Spleen (tissue), 11 donors: ENCODE data around the gene SLC39A11. TPM values are rescaled to one million over a fixed set of nuclear protein-coding genes. Genes with fewer than 3 reads are reported as not detected.
"Not testable (repeated sequence)": the region's sequence is repeated elsewhere in the genome, so short reads cannot be mapped to it uniquely, and the experiment has no call there.

Experiments
- DNase-seq: peaks from one replicate; pipeline ENCODE4 v3.0.0-alpha.2; 2020
- H3K27ac ChIP-seq, 8 donors: fragments of 200-600 bp; sonication (generic) in 7 of 8; 1 replicate in 4 of 8; 2 replicates in 4 of 8; pipeline versions ENCODE4 v1.5.0 to v1.8.0; 2016 to 2021; ENCODE audit warnings: inconsistent platforms in 4 of 8, mild to moderate bottlenecking in 4 of 8, moderate library complexity in 1 of 8
- H3K27me3 ChIP-seq, 7 donors: fragments of 200-600 bp; sonication (generic) in 6 of 7; replicated peaks in 1 of 7; 1 replicate in 4 of 7; 2 replicates in 3 of 7; pipeline versions ENCODE4 v1.5.0 to v1.8.0; 2016 to 2021; ENCODE audit warnings: inconsistent platforms in 3 of 7, mild to moderate bottlenecking in 1 of 7
- H3K36me3 ChIP-seq, 6 donors: fragments of 200-600 bp; sonication (generic) in 5 of 6; 1 replicate in 4 of 6; 2 replicates in 2 of 6; pipeline versions ENCODE4 v1.5.0 to v1.8.0; 2016 to 2021; ENCODE audit warnings: inconsistent platforms in 2 of 6
- H3K4me1 ChIP-seq, 6 donors: fragments of 200-600 bp; sonication (generic) in 5 of 6; 1 replicate in 3 of 6; 2 replicates in 3 of 6; pipeline versions ENCODE4 v1.5.0 to v1.8.0; 2016 to 2021; ENCODE audit warnings: inconsistent platforms in 3 of 6
- H3K4me3 ChIP-seq, 8 donors: fragments of 200-600 bp; sonication (generic) in 7 of 8; 1 replicate in 4 of 8; 2 replicates in 4 of 8; pipeline versions ENCODE4 v1.5.0 to v1.8.0; 2016 to 2021; ENCODE audit warnings: inconsistent platforms in 4 of 8, mild to moderate bottlenecking in 4 of 8, moderate library complexity in 2 of 8
- H3K9me3 ChIP-seq, 8 donors: fragments of 200-600 bp; sonication (generic) in 7 of 8; 1 replicate in 4 of 8; 2 replicates in 4 of 8; pipeline versions ENCODE4 v1.5.0 to v1.8.0; 2016 to 2021; ENCODE audit warnings: inconsistent platforms in 4 of 8
- CTCF ChIP-seq, 11 experiments: fragments of 200-600 bp in 7 of 11; fragments of 450-650 bp in 4 of 11; sonication (generic) in 4 of 11; IDR thresholded peaks in 8 of 11; conservative IDR thresholded peaks in 3 of 11; 1 replicate in 7 of 11; 2 replicates in 4 of 11; pipeline versions ENCODE4 v1.4.0 to v1.8.0; 2016 to 2021; ENCODE audit warnings: antibody characterized with exemption in 11 of 11, inconsistent platforms in 4 of 11, mild to moderate bottlenecking in 1 of 11
- POLR2A ChIP-seq, 3 donors: fragments of 450-650 bp; IDR thresholded peaks; one replicate each; pipeline ENCODE4 v1.5.1; 2017; ENCODE audit warnings: antibody characterized with exemption in 3 of 3, mild to moderate bottlenecking in 1 of 3
- POLR2AphosphoS5 ChIP-seq, 3 donors: sonication (generic); formaldehyde crosslinking; IDR thresholded peaks; one replicate each; pipeline ENCODE4 v1.5.1; 2017; ENCODE audit warnings: antibody characterized with exemption in 3 of 3
- WGBS, 5 donors: extraction: QIAGEN DNeasy Blood & Tissue Kit in 3 of 5; methylation state at CpG; one replicate each; pipeline versions ENCODE4 v1.1.5 to v1.1.7; 2013 to 2018; 5-methylcytosine and 5-hydroxymethylcytosine counted together
- intact Hi-C: fragments of 100-400 bp; cut with DNase I; formaldehyde crosslinking; loops from one replicate; pipeline ENCODE4 v1.15.0; 2023; ENCODE audit warnings: low total_unique reads
- polyA plus RNA-seq, 3 donors: library from polyadenylated mRNA; stranded (reverse); fragments of 200-250 nt; gene quantifications; one replicate each; pipeline ENCODE4 v1.2.1, GENCODE V29; 2013
- total RNA-seq, 7 donors: library from RNA; depleted of rRNA in 3 of 7; stranded (reverse); fragments of >200 nt in 3 of 7; fragmentation: NEBNext Ultra II Directional in 4 of 7; extraction: Animal tissue kit (Norgen Biotek cat#: 25700) in 4 of 7; gene quantifications; one replicate each; pipeline versions ENCODE4 v1.1.0 to v1.2.1, GENCODE V29; 2016 to 2021
- donor health status: healthy with polysubstance abuse.
- donor health status: DM: no; HTN: no; CAD: no; lungs with moderate emphysema.
- donor health status: DM: no; HTN: no; CAD: no.
- donor health status: Bipolar disorder and iron deficiency.
- donor health status: healthy.
- donor health status: DM: no; HTN: no; CAD: no.
- donor health status: DM: yes; HTN: yes; CAD: no.

SLC39A11 gene
- total and polyA plus RNA-seq, 10 donors, result 4.1 to 45.2 (median 27.8) TPM

- WGBS, 5 donors, result 91 to 95% (median 93%) methylated on average over 6 of the region's 6 CpGs
- Histone ChIP-seq H3K27ac (no peak overlapping the region), H3K36me3 (peaks cover 0 to 74% (median 0%) of the 10 kb centered on the region in 6 donors), H3K4me1 (no peaks in the 10 kb centered on the region), H3K9me3 (peaks cover 0 to 6% (median under 1%) of the 10 kb centered on the region in 8 donors), H3K4me3 (no peak overlapping the region), H3K27me3 (no peaks in the 10 kb centered on the region)
- TF ChIP-seq POLR2A (IDR thresholded peaks at IDR 0.05), result no peak
- TF ChIP-seq CTCF (IDR thresholded peaks at IDR 0.05 in 8 of 11, conservative IDR thresholded peaks at IDR 0.05 in 3 of 11), result no peak
- TF ChIP-seq POLR2AphosphoS5 (IDR thresholded peaks at IDR 0.05), result no peak
- no peak for DNase-seq
- intact Hi-C loops, result no loop called here
Observed at GRCh38 chr17:72832306-72832705, 260.2 kb downstream of the SLC39A11 start.

DNA sequence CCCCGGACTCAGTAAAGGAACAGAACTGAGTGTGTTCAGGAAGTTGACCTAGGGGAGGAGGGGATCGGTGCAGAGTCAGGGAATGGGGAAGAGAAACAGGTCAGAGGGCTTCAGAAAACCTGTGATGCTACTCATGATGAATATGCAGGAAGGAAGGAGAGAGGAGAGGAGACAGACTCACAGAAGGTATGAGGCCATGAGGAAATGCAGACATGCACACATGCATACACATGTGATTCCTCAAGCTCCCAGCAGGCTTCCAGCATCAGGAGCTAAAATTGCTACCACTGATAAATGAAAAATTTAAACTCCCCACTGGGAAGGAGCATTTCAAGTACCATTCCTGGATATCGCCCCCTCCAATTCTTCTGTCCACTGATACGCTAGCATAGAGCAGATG lies 262.6 kb downstream of the SLC39A11 start:
- Histone ChIP-seq H3K27ac (no peak overlapping the region), H3K36me3 (peaks cover 0 to 75% (median 3%) of the 10 kb centered on the region in 6 donors), H3K27me3 (no peaks in the 10 kb centered on the region), H3K4me3 (no peak overlapping the region), H3K4me1 (no peaks in the 10 kb centered on the region), H3K9me3 (peaks cover 0 to 30% (median 25%) of the 10 kb centered on the region in 8 donors)
- 74 to 79% (median 76%) methylated on average over 4 of the region's 4 CpGs for WGBS, 5 donors
- no peak for TF ChIP-seq POLR2AphosphoS5 (IDR thresholded peaks at IDR 0.05)
- no peak for TF ChIP-seq POLR2A (IDR thresholded peaks at IDR 0.05)
- no peak for TF ChIP-seq CTCF (IDR thresholded peaks at IDR 0.05 in 8 of 11, conservative IDR thresholded peaks at IDR 0.05 in 3 of 11)
- DNase-seq, result no peak
- intact Hi-C loops, result no loop called here

GRCh38 chr17:72826602-72827001 lies 265.9 kb downstream of the SLC39A11 start:
- intact Hi-C loops, result no loop called here
- 90 to 94% (median 94%) methylated on average over 4 of the region's 4 CpGs for WGBS, 5 donors

GRCh38 chr17:72826059-72826458 lies 266.4 kb downstream of the SLC39A11 start:
- H3K27ac ChIP-seq, H3K4me1 ChIP-seq, H3K27me3 ChIP-seq, DNase-seq, intact Hi-C loops, H3K4me3 ChIP-seq: not testable (repeated sequence)
- WGBS, 5 donors, result 80 to 96% (median 93%) methylated on average over 2 of the region's 2 CpGs
- peaks cover 0 to 77% (median 12%) of the 10 kb centered on the region in 6 donors for H3K36me3 ChIP-seq
- H3K9me3 ChIP-seq, result peaks cover 0 to 40% (median 32%) of the 10 kb centered on the region in 8 donors

More at GRCh38 chr17:72826602-72827001, 265.9 kb downstream of the SLC39A11 start:
- no peaks in the 10 kb centered on the region for H3K27me3 ChIP-seq
- no peak for DNase-seq
- H3K36me3 ChIP-seq, result peaks cover 0 to 80% (median 12%) of the 10 kb centered on the region in 6 donors
- H3K9me3 ChIP-seq, result peaks cover 0 to 40% (median 32%) of the 10 kb centered on the region in 8 donors
- H3K4me3 ChIP-seq, result no peak overlapping the region
- H3K4me1 ChIP-seq, result no peaks in the 10 kb centered on the region
- no peak overlapping the region for H3K27ac ChIP-seq
- TF ChIP-seq CTCF (IDR thresholded peaks at IDR 0.05 in 8 of 11, conservative IDR thresholded peaks at IDR 0.05 in 3 of 11) (no peak), POLR2AphosphoS5 (IDR thresholded peaks at IDR 0.05) (no peak), POLR2A (IDR thresholded peaks at IDR 0.05) (no peak)

- intact Hi-C loops, result no loop called here
- H3K4me1 ChIP-seq, result no peaks in the 10 kb centered on the region
- TF ChIP-seq POLR2AphosphoS5 (IDR thresholded peaks at IDR 0.05), result no peak
- no peak for TF ChIP-seq CTCF (IDR thresholded peaks at IDR 0.05 in 8 of 11, conservative IDR thresholded peaks at IDR 0.05 in 3 of 11)
- no peak for TF ChIP-seq POLR2A (IDR thresholded peaks at IDR 0.05)
- peaks cover 0 to 77% (median 14%) of the 10 kb centered on the region in 6 donors for H3K36me3 ChIP-seq
- no peak overlapping the region for H3K27ac ChIP-seq
- no peak for DNase-seq
- H3K27me3 ChIP-seq, result no peaks in the 10 kb centered on the region
- H3K9me3 ChIP-seq, result peaks cover 0 to 40% (median 32%) of the 10 kb centered on the region in 8 donors
- no peak overlapping the region for H3K4me3 ChIP-seq
- WGBS, 5 donors, result 44 to 61% (median 53%) methylated on average over 1 of the region's 1 CpG
Observed at GRCh38 chr17:72825218-72825617, 267.3 kb downstream of the SLC39A11 start.

DNA sequence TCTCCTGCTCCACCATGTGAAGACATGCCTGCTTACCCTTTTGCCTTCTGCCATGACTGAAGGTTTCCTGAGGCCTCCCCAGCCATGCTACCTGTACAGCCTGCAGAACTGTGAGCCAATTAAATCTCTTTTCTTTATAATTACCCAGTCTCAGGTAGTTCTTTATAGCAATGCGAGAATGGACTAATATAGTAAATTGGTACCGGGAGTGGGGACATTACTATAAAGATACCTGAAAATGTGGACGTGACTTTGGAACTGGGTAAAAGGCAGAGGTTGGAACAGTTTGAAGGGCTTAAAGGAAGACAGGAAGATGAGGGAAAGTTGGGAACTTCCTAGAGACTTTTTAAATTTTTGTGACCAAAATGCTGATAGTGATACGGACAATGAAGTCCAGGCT lies 268.2 kb downstream of the SLC39A11 start:
- H3K4me3 ChIP-seq, intact Hi-C loops, H3K27ac ChIP-seq, DNase-seq, H3K4me1 ChIP-seq, H3K27me3 ChIP-seq: not testable (repeated sequence)
- peaks cover 0 to 80% (median 14%) of the 10 kb centered on the region in 6 donors for H3K36me3 ChIP-seq
- 94 to 99% (median 97%) methylated on average over 4 of the region's 4 CpGs for WGBS, 5 donors
- H3K9me3 ChIP-seq, result peaks cover 0 to 40% (median 32%) of the 10 kb centered on the region in 8 donors
